HL-60/S4 treated with phorbol 12-myristate 13-acetate at 8.2 ng/mL for 4 days and 3 days (cell line): ENCODE results near the gene DET1.

Experiments
- in situ Hi-C: fragments of 300-500 bp; cut with MboI; formaldehyde crosslinking; loops from 2 replicates; pipeline ENCODE4 v1.15.0; 2022; ENCODE audit warnings: low sequenced_read_pairs

Gene DET1

DNA sequence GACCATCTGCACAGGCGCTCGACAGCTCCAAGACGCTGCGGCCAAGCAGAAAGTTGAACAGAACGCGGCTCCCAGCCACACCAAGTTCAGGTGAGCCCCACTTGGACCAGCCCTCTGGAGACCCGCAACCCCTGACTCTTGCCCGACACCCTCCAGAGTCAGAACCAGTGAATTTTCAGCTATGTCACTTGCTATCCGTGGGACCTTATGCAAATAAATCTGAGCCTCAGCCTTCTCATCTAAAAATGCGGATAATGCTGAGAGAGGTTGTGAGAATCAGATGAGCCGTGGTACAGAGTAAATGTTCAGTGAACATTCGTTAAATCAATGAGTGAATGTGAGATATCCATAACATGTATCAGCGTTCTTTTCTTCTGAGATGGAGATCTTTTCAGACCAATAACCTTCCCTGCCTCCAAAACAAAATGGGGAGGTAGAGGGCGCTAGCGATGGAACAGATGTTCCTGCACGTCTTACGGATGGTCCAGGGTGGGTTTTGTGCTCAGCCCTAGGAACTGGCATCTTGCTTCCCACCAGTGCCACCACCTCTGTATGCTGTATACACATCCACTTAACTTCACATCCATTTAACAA, 78.4 kb downstream of the DET1 start:
- in situ Hi-C loops, result no loop called here

DNA sequence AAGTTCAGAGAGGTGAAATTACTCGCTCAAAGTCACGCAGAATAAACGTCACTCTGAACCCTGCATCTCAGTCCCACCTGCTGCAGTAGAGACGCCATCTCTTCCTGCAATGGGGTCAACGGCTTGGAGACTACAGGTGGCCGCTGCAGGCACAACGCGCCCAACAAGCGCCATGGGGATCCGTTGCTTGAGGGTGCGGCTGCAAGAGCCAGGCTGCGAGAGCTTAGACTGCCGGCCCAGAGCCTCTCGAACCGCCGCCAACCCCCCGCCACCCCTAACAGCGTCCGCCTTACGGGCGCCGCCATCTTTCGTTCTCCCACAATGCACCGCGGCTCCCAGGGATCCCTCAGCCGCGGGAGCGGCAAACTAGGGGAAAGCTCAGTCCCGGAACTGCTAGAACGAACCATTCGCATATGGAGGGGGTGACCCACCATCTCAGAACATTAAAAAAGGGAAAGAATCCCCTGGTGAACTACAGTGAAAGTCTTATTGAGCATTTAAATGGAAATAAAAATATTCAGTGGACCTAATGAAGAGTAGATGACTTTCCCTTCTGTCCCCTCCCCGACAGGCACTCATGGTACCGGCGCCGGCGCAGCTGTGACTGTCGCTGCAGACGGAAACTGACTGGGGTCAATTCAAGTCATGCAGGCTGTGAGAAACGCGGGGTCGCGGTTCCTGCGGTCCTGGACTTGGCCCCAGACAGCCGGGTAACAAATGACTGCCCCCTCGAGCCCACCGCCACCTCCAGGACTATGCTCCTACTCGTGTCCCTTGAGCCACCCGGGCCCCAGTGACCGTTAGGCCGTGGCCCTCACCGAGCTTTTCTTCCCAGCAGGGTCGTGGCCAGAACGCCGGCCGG, 79.2 kb downstream of the DET1 start, which contains the start of the genes MRPL46 and MRPS11:
MRPL46 (minus strand) TSS at position 316 of the 862 bp plus-strand sequence; CDS start at position 305, 11 bp downstream.
MRPS11 (plus strand) TSS at position 636 of the 862 bp plus-strand sequence; CDS start at position 646, 10 bp downstream.
- in situ Hi-C loops, result no loop called here

DNA sequence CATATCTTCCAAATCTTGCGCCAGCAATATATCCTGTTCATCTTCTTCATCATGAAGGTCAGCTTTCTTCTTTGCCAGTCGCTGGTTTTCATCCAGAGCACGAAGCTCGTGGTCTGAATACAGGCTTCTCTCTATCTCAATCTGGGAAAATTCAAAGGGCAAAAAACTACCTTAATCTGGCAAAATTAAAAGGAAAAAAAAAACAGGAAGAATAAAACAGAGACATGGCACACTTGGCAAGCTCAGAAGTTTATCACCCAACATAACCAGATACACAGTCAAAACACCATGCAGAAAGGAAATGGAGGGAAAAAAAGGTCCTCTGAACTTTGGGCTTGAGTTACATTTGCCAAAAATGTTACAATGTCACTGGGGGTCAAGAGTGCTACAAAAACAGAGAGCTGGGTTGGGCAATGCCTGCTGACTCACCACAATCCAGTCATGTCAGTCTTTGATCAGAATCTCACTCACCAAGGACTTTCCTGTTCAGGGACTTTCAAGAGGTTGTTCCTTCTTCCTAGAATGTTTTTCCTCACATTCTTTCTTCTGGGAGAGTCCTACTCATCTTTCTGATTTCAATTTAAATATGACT, 80.8 kb downstream of the DET1 start:
- in situ Hi-C loops, result no loop called here

DNA sequence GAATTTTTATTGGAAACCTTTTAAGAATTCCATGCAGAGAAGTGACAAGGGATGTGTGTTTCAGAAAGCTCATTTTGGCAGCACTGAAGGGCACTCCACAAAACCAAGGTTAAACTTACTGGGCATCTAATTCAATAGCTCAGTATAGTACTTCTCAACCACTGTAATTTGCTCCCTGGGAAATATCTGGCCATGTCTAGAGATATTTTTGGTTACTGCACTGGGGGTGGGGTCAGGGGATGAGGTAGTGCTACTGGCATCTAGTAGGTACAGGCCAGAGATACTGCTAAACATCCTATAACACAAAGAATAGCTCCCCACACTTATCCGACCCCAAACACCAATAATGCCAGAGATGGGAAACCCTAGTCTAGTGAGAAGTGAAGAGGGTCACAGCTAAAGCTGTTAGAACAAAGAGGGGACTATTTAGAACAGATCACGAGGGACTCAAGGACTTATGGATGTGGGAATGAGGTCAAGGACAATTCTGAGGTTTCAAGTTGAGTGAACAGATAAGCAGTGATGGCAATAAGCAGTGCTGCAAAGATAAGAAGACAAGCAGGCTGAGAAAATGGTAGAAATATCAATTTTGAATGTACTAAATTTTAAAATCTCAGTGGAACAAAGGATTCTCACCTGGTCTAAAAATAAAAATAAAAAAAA, 82.5 kb downstream of the DET1 start:
- in situ Hi-C loops, result no loop called here
